RCC 7860 (cell line): ENCODE measurements around the gene GART.
"Not testable (repeated sequence)": the region's sequence is repeated elsewhere in the genome, so short reads cannot be mapped to it uniquely, and the experiment has no call there.

Experiments
- DNase-seq: peaks from one replicate; pipeline ENCODE4 v3.0.0-alpha.2; 2015; ENCODE audit warnings: low spot score
- FAIRE-seq: peaks from 2 replicates; lab custom pipeline; 2012; peaks lifted over from hg19 to GRCh38; lab: Jason Lieb, UNC

Gene GART

DNA sequence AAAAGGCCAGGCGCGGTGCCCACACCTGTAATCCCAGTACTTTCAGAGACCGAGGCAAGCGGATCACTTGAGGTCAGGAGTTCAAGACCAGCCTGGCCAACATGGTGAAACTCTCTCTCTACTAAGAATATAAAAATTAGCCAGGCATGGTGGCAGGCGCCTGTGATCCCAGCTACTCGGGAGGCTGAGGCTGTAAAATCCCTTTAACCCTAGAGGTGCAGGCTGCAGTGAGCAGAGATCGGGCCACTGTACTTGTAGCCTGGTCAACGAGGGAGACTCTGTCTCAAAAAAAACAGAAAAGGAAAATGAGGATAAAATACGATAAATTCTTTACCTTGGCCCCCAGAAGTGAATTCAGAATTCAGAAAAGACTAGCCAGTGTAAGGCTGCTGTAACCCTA lies 63.7 kb downstream of the GART start:
- no peak for FAIRE-seq
- no peak for DNase-seq

DNA sequence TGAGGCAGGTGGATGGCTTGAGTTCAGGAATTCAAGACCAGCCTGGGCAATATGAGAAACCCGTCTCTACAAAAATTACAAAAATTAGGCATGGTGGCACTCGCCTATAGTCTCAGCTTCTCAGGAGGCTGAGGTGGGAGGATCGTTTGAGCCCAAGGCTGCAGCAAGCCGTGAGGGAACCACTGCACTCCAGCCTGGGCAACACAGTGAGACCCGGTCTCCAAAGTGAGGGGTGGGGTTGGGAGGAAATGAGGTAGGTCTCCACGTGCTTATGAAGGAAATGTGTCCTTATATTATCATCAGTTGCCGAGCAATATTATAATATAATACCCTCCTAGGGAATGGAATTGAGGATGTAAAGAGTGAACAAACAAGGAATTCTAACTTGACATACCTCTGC lies 64.9 kb downstream of the GART start:
- DNase-seq (no peak), FAIRE-seq (no peak)

DNA sequence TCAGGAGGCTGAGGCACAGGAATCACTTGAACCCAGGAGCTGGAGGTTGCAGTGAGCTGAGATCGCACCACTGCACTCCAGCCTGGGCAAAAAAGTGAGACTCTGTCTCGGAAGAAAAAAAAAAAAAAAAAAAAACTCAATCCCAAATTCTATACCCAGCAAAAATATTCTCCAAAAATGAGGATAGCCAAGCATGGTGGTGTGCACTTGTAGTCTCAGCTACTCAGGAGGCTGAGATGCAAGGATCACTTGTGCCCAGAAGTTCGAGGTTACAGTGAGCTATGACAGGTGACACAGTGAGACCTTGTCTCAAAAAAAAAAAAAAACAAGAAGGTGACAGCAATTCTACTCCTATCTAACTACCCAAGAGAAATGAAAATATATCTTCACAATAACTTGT lies 68.6 kb downstream of the GART start:
- FAIRE-seq (no peak), DNase-seq (no peak)

DNA sequence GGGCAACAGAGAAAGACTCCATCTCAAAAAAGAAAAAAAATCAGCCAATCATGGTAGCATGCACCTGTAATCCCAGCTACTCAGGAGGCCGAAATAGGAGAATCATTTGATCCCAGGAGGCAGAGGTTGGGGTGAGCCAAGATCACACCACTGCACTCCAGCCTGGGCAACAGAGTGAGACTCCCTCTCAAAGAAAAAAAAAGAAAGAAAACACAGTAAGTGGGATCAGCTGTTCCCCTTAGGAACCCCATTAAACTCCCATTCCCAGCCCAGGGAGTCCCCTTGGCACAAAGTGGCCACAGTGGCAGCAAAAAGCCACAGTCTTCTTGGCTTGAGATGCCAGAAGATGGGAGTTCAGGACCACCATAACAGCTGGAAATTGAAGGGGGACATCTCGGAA lies 71.2 kb downstream of the GART start:
- FAIRE-seq: no peak
- DNase-seq: no peak

DNA sequence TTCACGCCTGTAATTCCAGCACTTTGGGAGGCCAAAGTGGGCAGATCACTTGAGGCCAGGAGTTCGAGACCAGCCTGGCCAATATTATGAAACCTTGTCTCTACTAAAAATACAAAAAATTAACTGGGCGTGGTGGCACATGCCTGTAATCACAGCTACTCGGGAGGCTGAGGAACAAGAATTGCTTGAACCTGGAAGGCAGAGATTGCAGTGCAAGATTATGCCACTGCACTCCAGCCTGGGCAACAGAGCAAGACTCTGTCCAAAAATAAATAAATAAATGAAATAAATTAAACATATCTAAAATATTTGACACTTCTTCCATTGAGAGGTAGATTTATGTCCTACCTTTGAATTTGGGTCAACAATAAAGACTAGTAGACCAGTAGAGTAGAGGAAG lies 72.7 kb downstream of the GART start:
- not testable (repeated sequence) for FAIRE-seq, DNase-seq

DNA sequence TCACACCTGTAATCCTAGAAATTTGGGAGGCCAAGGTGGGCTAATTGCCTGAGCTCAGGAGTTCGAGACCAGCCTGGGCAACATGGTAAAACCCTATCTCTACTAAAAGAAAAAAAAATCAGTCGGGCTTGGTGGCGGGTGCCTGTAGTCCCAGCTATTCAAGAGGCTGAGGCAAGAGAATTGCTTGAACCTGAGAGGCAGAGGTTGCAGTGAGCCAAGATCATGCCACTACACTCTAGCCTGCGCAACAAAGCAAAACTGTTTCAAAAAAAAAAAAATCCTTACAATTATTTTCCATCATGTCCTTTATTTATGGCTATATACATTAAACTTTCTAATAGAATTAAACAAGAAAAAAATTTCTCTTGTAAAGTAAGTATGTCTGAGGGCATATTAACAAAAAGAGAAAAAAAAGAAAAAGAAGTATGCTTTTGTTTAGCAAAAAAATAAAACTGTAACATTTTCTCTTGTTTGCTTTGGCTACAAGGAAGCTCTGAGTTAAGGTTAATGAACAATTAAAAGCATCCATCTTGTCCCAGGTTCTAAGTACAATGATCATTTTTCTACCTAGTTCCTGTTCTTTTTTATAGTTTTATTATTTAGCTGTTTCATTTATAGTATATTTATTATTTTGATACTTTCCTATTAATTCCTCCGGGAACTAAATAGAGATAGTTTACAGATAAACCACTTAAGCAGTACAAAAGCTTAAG lies 80.2 kb downstream of the GART start:
- no peak for FAIRE-seq
- no peak for DNase-seq

DNA sequence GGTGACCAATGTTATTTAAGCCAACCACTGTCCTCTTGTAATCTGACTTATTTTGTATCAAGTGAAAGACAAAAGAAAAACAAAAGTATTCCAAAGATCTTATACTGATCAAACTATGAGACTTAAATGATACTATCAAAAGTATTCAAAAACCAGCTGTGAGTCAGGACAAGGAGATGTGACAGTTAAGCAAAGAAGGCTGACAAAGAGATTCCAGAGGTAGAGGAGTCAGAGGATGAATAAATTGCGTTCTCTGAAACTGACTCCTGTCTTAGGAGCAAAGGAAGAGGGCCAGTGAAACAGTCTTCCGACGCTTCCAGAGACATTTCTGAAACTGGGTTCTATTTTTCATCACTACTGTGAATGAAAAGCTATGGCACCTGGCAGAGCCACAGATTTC lies 83.1 kb downstream of the GART start:
- FAIRE-seq: no peak
- DNase-seq: no peak

DNA sequence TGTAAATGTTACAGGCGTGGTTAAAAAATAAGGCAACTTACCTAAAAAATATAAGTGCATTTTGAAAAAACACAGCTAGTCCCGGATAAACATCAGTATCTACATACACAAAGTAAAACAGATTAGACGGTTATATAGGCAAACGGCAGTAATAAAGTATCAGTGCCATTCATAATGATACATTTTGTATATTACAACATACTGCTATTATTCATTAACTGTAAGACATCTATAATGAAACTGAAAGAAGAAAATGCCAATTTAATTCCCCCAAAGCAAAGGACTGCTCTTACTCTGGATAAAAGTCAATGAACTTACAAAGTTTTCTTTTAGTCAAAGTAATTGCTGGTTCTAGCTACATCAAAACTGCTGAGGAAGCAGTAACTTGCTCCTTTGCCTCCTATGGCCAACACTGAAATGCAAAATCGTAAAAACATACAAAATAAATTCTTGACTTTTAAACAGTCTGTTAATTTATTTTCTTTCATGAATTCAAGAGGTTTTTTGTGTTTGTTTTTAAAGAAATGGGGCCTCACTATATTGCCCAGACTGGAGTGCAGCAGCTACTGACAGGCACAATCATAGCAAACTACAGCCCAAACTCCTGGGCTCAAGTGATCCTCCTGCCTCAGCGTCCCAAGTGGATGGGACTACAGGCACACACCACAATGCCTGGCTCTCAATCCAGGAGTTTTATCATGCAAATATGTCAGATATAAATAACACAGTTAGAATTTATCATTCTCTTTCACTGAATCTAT lies 86.1 kb downstream of the GART start:
- FAIRE-seq (no peak), DNase-seq (no peak)
